GM19455 (cell line): ENCODE measurements around the gene PRR14L.

Experiments used
- ATAC-seq: cut with Tn5 transposase; IDR thresholded peaks from one replicate; pipeline ENCODE4 v1.9.1; 2021; ENCODE audit not compliant: unreplicated experiment

Gene PRR14L

DNA sequence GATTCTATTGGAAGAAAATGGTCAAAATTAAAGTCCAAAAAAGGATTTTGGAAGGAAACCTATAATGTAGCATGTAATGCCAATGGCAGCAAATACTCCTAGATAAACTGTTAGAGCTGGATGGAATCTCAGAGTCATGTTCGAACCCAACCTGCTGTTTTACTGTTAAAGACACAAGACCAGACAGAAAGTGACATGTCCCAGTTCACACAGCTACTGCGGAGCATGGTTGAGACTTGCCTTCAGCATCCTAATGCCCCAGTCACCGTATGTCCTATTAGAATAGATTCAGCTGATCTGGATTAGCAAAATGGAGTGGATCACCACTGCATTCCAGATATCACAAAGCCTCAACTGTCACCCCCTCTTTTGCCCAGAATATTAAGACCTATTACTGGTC lies 102.9 kb downstream of the PRR14L start:
- ATAC-seq, result no peak

DNA sequence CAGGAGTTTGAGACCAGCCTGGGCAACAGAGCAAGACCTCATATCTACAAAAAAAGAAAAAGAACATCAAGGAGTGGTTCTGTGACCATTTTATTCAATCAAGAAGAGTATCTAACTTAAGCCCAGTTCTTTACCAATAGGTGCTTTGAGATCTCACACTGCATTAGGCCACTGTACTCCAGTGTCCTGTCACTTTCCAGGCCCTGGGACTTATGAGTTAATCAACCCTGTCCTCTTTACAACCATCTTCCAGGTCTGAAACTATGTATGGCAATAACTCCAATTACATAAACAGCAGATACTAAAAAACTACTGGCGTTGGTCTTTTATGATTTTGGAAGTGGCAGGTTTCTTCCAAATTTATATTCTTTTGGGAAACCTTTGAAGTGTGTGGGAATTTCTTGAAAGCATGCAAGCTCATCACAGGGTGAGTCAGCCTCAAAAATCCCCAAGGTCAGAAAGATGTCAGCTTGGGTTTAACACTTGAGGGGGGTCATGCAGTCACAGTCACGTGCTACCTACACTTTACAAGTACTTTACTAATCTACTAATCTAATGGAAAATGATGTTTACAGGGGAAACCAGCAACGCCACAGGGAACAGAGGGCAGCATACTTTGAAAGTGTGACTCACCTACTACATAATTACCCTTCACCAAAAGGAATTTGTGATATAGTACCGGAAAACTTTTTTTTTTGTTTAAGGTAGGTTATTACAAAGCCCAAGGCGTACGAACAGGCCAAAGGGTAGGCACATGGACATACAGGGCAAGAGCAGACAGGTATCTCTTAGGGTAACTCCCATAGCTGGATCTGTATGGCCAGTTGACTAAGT lies 103.5 kb downstream of the PRR14L start:
- no peak for ATAC-seq

DNA sequence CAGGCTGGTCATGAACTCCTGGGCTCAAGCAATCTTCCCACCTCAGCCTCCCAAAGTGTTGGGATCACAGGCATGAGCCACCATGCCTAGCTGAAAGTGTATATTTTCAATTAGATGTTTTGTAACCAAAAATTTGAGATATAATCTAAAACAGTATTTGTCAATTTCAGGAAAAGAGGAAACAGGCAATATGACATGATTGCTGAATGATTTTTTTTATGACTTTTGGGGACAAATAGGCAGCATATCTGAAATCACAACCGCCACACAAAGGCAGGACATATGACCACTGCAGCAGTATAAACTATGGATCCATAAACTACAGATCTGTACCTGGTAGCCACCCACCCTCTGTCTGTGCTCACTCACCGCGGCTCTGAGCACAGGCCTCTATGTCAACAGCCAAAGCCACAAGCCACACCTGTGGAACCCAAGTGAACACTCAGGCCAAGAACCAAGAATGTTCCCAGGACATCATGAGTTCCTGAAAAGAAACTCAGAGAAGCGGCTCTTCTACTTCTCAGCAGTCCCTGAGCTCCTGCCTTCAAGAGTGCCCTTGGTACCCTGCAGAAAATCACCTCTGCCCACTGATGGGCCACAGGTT lies 110.4 kb downstream of the PRR14L start:
- no peak for ATAC-seq

DNA sequence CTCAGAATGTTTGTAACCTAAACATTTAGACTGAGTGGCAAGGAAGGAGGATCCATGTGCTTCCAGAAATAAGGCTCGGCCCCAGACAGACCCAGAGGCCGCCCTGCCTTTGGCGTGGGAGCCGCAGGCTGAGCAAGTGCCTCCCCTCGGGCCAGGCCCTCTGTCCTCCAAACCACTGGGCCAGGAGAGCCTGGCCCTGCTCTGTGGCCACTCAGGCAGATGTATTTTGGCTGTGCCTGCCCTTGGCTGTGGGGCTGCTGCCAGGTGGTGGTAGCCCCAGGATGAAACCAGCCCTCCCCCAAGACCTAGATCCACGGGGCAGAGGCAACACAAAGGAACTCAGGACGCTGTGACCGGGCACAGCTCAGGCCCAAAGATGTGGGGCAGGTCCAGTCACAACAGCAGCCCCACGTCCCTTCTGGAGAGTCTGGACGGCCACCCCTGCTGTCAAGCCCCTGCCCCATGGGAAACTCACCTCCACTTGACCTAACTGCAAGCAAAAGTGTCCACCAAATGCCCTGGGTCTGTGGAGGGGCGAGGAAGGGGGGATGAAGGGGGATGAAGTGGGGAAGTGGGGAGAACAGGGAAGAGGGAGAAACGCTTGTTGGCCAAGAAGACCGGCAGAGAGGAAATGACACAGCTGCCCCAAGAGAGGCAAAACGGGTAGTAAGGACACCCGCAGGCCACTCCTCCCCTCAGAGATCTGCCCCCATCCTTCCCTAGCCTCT lies 111.9 kb downstream of the PRR14L start:
- ATAC-seq, result no peak

DNA sequence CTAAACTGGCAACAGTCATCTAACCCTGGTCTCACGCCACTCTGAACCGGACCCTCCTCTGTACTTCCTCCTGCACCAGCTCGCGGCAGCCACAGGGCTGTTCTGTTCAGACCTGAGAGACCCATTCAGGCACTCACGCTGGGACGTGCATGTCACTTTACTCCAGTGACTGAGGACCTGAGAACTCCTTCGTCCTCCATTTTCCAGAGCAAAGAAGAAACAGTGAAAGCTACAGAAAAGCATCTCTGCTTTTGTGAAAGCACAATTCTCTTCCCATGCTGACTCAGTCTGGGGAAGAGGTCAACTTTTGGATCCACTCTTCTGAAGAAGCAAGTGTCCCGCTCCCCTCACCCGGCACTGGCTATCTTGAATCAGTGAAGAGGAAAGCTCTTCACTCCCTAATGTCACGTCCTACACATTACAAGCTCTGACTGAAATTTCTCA lies 112.5 kb downstream of the PRR14L start:
- ATAC-seq, result peak; percentile 54

DNA sequence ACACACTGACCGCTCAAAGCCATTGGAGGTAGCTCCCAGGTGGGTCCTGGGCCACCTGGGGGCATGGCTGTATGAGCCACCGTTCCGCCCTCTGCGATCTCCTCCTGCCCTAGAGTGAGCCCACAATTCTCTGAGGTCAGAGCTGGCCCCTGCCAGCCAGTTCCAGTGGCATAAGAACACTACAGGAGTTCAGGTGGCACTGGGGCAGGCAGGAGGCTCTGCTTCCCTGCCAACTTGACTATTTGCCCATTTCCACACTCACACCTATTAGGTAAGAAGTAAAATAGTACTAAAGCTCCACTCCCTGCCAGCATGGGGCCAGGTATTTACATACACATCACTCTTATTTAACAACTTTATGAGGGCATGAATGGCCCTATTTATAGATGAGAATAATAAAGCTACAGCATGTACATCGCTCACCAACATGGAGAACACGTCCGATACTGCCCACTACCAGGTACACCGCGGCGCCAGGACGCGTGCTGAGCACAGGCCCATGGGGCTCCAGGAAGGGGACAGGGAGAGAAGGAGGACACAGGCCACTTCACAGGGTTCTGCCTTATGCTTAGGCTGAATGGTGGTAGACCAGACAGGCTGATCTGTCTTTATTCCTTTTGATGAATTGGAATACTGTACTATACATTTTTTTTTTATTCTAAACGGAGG lies 114.2 kb downstream of the PRR14L start:
- ATAC-seq, result no peak

DNA sequence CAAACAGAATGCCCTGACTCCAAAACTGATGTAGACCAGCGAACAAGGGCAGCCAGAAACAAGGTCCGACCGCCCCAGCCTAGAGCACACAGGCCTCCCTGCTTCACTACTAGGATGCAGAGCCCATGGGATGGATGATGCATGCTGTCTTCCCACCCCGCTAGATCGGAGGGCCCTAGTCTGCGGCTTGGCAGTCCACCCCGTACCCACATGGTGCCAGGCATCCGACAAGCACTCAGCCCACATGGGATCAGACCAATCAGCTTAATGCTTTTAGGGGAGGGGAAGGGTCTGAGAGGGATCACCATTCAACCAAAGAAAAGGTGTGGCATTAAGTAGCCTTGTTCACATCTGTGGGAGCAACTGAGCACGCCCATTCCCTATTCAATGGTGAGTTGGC lies 118.5 kb downstream of the PRR14L start:
- no peak for ATAC-seq
